A549 (cell line): ENCODE results near the gene EIF2B1.

Source experiments
- CEBPB ChIP-seq, 2 experiments: fragments of >200 bp in 1 of 2; sonication (Bioruptor Twin) in 1 of 2; formaldehyde crosslinking in 1 of 2; IDR thresholded peaks; 2 replicates each; pipeline ENCODE4 v1.6.1; 2012 to 2016
- ESRRA ChIP-seq: fragments of 150-350 bp; IDR thresholded peaks from 2 replicates; pipeline ENCODE4 v1.6.1; 2014; ENCODE audit warnings: mild to moderate bottlenecking, low read length, borderline replicate concordance
- TF ChIP-seq, protein P1 (sequence below): fragments of >200 bp; sonication (Bioruptor Twin); formaldehyde crosslinking; IDR thresholded peaks from 3 replicates; pipeline ENCODE4 v1.5.1; 2016

DNA sequence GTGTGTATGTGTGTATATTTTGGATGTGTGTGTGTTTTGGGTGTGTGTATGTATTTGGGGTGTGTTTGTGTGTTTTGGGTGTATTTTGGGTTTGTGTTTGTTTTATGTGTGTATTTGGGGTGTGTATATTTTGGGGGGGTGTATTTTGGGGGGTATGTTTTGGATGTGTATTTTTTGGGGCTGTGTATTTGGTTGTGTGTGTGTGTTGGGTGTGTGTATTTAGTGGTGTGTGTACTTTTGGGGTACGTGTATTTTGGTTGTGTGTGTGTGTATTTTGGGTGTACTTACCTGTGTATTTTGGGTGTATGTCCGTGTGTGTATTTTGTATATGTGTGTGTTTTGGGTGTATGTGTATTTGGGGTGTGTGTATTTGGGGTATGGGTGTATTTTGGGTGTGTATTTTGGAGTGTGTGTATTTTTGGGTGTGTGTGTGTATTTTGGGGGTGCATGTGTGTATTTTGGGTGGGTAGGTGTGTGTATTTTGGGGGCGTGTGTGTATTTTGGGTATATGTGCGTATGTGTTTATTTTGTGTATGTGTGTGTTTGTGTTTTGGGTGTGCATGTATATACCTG lies 20.7 kb upstream of the EIF2B1 start:
- TF ChIP-seq CEBPB (IDR thresholded peaks at IDR 0.05) (no peak), ESRRA (no peak)
- TF ChIP-seq, protein P1, sequence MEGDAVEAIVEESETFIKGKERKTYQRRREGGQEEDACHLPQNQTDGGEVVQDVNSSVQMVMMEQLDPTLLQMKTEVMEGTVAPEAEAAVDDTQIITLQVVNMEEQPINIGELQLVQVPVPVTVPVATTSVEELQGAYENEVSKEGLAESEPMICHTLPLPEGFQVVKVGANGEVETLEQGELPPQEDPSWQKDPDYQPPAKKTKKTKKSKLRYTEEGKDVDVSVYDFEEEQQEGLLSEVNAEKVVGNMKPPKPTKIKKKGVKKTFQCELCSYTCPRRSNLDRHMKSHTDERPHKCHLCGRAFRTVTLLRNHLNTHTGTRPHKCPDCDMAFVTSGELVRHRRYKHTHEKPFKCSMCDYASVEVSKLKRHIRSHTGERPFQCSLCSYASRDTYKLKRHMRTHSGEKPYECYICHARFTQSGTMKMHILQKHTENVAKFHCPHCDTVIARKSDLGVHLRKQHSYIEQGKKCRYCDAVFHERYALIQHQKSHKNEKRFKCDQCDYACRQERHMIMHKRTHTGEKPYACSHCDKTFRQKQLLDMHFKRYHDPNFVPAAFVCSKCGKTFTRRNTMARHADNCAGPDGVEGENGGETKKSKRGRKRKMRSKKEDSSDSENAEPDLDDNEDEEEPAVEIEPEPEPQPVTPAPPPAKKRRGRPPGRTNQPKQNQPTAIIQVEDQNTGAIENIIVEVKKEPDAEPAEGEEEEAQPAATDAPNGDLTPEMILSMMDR: no peak
